AG04450 (cell line): ENCODE data around the gene THAP4. TPM values are rescaled to one million over a fixed set of nuclear protein-coding genes. Genes with fewer than 3 reads are reported as not detected.
"Not testable (repeated sequence)": the region's sequence is repeated elsewhere in the genome, so short reads cannot be mapped to it uniquely, and the experiment has no call there.

Source experiments
- CTCF ChIA-PET: fragments of 300-600, 350-600 bp; formaldehyde crosslinking; extraction: SDS; loops from one replicate; lab custom pipeline; 2022; ENCODE audit warnings: antibody characterized with exemption, inconsistent platforms; lab: Charles Lee
- POLR2A ChIA-PET: fragments of 350-600 bp; formaldehyde crosslinking; extraction: SDS; loops from one replicate; lab custom pipeline; 2021; ENCODE audit warnings: antibody characterized with exemption, inconsistent platforms; lab: Yijun Ruan, JAX
- DNase-seq: peaks from one replicate; pipeline ENCODE4 v3.0.0-alpha.2; 2011; ENCODE audit warnings: low read depth, low spot score
- H3K27ac ChIP-seq: one replicate; pipeline ENCODE4 v1.5.1; 2012; ENCODE audit warnings: low read depth, low read length, control low read depth
- H3K27me3 ChIP-seq: one replicate; pipeline ENCODE4 v1.6.0; 2012; ENCODE audit warnings: low read length; ENCODE audit not compliant: control insufficient read depth, insufficient read depth
- H3K4me3 ChIP-seq: 2 replicates; pipeline ENCODE4 v1.5.1; 2011; ENCODE audit warnings: mild to moderate bottlenecking, low read depth, low read length, control low read depth
- H3K9me3 ChIP-seq: 2 replicates; pipeline ENCODE4 v1.5.1; 2012; ENCODE audit warnings: low read length; ENCODE audit not compliant: control insufficient read depth, insufficient read depth
- polyA plus RNA-seq: library from polyadenylated mRNA; depleted of rRNA; stranded (reverse); fragments of >200 nt; gene quantifications from 2 replicates; pipeline ENCODE4 v1.2.3, GENCODE V29; 2011
- TF ChIP-seq, protein P1 (sequence below): IDR thresholded peaks from 2 replicates; pipeline ENCODE4 v1.5.1; 2011; ENCODE audit warnings: low read depth, low read length, control low read depth, inconsistent platforms

Gene THAP4
- polyA plus RNA-seq, 1 experiment: 23.7 TPM

- Histone ChIP-seq H3K27me3 (no peaks in the 10 kb centered on the region), H3K4me3 (no peak overlapping the region), H3K27ac (no peak overlapping the region), H3K9me3 (no peaks in the 10 kb centered on the region; the same call in 1 of the 2 replicates)
- DNase-seq: no peak
- TF ChIP-seq, protein P1, sequence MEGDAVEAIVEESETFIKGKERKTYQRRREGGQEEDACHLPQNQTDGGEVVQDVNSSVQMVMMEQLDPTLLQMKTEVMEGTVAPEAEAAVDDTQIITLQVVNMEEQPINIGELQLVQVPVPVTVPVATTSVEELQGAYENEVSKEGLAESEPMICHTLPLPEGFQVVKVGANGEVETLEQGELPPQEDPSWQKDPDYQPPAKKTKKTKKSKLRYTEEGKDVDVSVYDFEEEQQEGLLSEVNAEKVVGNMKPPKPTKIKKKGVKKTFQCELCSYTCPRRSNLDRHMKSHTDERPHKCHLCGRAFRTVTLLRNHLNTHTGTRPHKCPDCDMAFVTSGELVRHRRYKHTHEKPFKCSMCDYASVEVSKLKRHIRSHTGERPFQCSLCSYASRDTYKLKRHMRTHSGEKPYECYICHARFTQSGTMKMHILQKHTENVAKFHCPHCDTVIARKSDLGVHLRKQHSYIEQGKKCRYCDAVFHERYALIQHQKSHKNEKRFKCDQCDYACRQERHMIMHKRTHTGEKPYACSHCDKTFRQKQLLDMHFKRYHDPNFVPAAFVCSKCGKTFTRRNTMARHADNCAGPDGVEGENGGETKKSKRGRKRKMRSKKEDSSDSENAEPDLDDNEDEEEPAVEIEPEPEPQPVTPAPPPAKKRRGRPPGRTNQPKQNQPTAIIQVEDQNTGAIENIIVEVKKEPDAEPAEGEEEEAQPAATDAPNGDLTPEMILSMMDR: no peak
- ChIA-PET CTCF (no interaction called here), POLR2A (no interaction called here)
These were observed 67.1 kb downstream of the THAP4 start for GRCh38 chr2:241569831-241570281.

- POLR2A ChIA-PET: no interaction called here
- CTCF ChIA-PET: no interaction called here
- DNase-seq: no peak
- Histone ChIP-seq H3K27ac (no peak overlapping the region), H3K4me3 (no peak overlapping the region), H3K9me3 (no peaks in the 10 kb centered on the region; the same call in 1 of the 2 replicates), H3K27me3 (no peaks in the 10 kb centered on the region)
- TF ChIP-seq, protein P1: no peak
These were observed 68.2 kb downstream of the THAP4 start for GRCh38 chr2:241568726-241569125.

GRCh38 chr2:241567776-241568175 lies 69.2 kb downstream of the THAP4 start:
- Histone ChIP-seq H3K27me3 (no peaks in the 10 kb centered on the region), H3K9me3 (no peaks in the 10 kb centered on the region; the same call in 1 of the 2 replicates), H3K27ac (no peak overlapping the region), H3K4me3 (no peak overlapping the region)
- no peak for DNase-seq
- POLR2A ChIA-PET: no interaction called here
- CTCF ChIA-PET: no interaction called here
- TF ChIP-seq, protein P1: no peak

DNA sequence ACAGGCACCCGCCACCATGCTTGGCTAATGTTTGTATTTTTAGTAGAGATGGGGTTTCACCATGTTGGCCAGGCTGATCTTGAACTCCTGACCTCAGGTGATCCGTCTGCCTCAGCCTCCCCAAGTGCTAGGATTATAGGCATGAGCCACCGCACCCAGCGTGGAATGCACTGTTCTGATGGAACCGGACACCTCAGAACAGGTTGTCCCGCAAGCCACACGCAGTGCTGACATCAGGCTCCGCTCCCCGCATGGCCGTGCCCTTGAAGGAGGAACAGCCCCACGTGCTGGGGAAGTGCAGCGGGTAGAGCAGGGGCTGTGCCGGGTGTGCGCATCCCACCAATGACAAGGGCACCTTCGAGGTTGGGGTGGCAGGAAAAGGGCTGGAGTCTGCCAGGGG lies 69.7 kb downstream of the THAP4 start:
- H3K4me3 ChIP-seq, CTCF ChIA-PET, H3K9me3 ChIP-seq, POLR2A ChIA-PET, H3K27ac ChIP-seq, DNase-seq, H3K27me3 ChIP-seq: not testable (repeated sequence)

GRCh38 chr2:241566468-241566867 lies 70.5 kb downstream of the THAP4 start:
- Histone ChIP-seq H3K4me3 (no peak overlapping the region), H3K9me3 (no peaks in the 10 kb centered on the region; the same call in 1 of the 2 replicates), H3K27me3 (no peaks in the 10 kb centered on the region), H3K27ac (no peak overlapping the region)
- ChIA-PET POLR2A (no interaction called here), CTCF (no interaction called here)
- TF ChIP-seq, protein P1: no peak
- DNase-seq: no peak

- H3K27ac ChIP-seq, POLR2A ChIA-PET, H3K27me3 ChIP-seq, DNase-seq, CTCF ChIA-PET, H3K4me3 ChIP-seq, H3K9me3 ChIP-seq: not testable (repeated sequence)
These were observed 70.9 kb downstream of the THAP4 start for GRCh38 chr2:241566021-241566420.
